H4 (cell line): ENCODE results near the gene HNRNPH3. TPM values are rescaled to one million over a fixed set of nuclear protein-coding genes. Genes with fewer than 3 reads are reported as not detected.

Experiments used
- DNase-seq: peaks from one replicate; pipeline ENCODE4 v3.0.0-alpha.2; 2015; ENCODE audit warnings: low spot score
- total RNA-seq: library from RNA; depleted of rRNA; stranded (reverse); fragments of >200 nt; shearing (Covaris generic); gene quantifications from 2 replicates; pipeline ENCODE4 v1.2.3, GENCODE V29; 2014

HNRNPH3 gene
- total RNA-seq, 1 experiment from 2014 or later, result 21.1 TPM

DNA sequence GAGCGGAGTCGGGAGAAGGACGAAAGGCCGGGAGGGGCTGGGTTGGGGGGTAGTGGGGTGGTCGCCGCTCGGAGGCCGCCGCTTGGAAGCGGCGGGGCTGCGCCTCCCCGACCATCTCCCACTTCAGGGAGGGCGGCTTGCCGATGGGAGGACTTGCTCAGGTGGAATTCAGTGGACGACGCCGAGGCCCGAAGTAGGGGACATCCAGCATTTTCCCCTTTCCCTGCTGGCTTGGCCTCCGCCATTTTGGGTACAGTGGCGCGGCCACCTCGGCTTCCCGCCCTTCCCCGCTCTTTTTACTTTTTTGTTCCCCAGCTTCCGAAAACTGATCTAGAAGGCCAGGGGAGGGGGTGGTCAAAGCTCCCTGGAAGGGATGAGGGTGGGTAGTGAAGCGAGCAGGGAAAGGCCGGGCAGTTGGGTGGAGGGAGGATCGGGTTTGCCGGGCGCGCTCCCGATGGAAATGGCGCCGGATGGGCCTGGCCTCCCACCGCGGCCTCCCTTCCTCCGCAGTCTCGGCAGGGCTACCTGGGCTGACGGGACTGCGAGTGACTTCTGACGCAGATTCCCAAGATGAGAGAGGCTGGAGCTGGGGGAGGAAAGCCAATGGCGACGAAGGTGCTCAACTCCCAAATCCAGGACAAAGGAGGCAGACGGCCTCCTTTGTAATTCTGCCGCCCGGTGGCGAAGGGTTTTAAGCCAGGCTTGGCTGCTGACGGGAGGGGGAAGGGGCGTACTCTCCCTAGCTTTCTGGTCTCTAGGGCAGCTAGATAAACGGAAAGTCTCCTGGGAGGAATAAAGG is 594 bp downstream of the HNRNPH3 start, which contains the start of gene PBLD:
Gene PBLD (minus strand): TSS at position 670 of the 799 bp plus-strand sequence. CDS start 26,084 bp downstream, outside the sequence.
- peak; percentile 73 for DNase-seq

DNA sequence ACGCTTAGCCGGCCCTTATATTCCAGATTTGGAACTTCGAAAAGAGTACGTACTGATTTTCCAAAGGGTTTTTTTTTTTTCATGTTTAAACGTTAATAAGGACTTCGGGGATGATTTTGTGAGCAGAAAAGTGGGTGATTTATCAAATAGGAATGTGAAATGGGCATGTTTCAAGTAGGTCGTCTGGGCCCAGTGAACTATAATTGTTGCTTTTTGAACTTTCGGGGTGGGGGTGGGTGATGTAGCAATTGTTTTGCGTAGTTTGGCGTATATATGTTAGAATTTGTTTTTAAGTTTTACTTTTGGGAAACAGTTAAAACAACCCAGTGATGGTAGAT is 1.2 kb downstream of the HNRNPH3 start:
- no peak for DNase-seq

DNA sequence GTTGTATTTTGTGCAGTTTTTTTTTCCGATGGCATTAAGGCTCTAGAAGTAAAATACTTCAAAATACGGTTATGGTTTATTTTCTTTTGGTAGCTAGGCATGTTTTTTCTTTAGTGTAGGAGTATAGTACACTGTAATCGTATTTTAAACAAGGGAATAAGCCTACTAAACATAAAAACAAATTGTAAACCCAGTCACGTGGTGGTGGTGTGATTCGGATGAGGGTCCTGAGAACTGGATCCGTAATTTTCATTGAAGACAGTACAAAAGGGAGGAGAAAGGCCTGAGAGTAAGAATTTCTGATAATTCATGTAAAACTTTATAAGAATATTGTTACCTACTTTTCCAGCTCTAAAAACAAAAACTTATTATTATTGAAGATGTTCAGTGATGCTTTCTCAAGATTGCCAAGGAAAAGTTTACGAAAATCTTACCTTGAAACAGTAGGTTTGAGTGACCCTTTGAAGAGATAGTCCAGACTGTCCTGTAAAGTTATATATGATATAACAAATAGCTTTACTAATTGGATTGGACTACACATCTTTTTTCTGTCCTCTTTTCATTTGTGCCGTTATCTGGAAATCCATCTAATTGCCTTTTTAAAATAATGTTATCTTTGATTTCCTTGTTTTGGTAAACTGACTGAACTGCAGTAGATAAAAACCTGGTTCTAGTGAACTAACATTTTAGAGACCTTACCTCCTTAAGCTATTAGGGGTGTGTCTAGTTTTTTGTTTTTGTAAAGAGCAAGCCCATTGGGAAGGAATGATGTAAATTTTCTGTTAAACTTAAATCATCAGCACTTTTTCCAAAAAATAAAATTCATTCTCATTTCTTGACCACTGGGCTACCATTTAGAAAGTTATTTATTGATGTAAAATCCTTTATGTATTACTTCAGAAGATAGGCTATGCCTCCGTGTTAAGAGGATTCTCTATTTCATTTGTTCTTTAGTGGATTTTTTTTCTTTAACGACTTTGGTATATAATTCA is 1.9 kb downstream of the HNRNPH3 start:
- DNase-seq, result no peak

DNA sequence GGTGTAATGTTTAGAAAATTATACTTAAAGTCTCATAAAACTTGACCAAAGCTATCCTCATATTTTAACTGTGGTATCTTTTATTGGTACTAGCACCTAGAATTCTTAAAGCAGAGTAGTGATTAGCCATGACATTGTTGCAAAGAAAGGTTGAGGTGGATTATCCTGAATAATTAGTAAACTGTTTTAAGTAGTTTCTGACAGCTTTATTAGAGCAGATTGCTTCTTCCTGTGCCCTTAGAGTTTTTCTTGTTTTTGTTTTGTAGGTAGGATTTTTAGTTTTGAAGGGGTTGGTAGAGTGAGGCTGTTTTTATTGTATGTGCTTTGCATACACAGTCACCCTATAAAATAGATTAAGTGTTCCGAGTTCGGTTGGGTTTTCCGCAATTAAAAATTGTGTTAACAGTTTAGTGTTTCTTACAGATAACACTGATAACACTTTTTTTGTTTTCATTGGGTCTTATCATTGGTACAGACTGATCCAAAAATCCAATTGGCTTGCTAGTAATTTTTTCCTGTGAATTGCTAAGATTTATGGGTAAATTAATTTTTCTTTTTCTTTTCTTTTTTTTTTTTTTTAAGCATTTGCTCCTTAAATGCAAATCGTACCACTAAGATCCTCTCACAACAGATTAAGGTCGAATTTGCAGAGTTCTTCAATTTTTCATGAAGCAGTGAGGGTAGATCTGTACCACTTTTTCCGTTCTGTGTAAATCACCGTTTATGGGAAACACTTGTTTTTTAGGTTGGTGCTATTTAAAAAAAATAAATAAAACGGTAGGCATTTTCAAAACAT is 3.0 kb downstream of the HNRNPH3 start:
- DNase-seq, result no peak

DNA sequence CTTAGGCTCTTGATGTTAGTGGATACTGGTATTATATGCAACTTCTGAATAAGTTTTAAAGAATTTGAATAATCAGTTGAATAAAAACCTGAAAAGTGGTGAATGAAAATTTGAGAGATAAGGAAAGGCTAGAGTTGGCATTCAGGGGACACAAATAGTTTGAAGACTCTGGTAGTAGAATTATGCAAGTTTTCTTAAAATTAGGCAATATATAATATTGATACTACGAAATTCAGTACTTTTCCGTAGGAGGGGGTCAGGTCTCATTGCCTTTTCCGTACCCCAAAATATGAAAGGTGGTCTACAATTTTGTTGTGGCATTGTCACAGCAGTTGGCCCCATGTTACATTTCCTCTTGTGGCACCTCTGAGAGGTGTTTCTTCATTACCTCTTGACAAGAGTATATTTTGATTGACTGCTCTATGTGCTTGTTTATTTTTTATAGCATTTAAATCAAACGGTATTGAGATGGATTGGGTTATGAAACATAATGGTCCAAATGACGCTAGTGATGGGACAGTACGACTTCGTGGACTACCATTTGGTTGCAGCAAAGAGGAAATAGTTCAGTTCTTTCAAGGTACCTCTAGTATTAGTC is 5.0 kb downstream of the HNRNPH3 start:
- DNase-seq, result no peak

DNA sequence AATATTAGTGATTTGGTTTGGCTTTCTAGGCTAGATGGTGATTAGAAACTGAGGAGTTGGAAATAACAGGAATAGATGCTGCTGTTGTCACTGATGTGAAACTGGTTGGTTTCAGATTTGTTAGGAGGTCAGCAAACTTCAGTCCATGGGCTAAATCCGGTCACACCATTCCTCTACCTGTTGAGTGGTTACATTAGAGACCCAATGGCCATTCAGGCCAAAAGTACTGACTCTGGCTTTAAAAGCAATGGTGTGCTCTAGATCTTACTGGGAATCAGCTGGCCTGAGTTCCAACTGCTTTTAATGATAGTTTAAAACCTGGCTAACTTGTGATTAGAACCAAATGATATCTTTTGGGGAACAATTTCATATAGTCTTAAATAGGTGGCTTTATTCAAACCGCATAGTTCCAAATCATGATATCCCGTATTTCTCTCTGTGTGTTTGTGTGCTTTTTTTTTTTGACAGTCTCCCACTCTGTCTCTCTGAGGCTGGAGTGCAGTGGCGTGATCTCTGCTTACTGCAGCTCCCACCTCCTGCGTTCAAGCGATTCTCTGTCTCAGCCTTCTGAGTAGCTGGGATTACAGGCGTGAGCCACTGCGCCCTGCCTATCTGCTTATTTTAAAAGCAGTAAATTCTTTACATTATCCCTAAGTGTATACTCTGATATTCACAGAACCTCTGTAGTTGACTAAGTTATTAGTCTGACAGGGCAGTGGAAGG is 8.7 kb downstream of the HNRNPH3 start:
- DNase-seq, result no peak

DNA sequence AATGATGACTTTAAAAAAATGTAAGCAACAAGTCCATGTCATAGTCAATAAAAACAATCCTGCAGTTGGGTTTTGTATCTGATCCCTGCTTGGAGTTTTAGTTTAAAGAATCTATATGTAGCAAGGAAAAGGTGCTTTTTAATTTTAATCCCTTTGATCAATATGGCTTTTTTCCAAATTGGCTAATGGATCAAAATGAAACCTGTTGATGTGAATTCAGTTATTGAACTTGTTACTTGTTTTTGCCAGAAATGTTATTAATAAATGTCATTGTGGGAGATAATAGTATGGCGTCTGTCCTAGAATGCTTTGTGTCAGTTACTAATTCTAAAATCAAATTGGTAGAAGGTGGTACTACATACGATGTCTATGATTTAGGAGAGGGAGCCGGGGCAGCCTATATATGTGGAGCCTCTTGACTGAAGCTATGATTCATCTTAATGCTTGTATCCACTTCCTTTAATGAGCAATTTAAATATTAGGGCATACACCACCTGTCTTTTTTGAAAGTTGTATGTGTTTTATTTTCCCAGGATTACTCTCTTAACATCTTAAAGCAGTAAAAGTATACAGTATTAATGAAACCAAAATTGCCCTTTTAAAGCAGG is 11.1 kb downstream of the HNRNPH3 start:
- no peak for DNase-seq

DNA sequence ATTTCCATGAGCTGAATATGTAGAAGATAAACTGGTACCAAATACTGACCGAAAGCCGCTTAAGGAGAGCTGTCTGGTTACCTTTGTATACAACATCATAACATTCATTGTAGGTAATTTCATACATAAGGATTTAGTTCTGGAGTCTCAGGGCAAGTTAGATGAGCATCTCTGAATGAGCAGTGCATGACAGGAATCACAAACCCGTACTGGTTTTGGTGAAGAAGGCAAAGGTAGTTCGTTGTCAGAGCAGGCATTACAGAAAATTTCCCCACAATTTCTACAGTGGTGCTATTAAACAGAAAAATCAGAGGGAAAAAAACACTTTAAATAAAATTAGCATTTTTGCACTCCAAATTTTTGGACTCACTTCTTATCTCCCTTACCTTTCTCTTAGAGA is 13.8 kb downstream of the HNRNPH3 start:
- no peak for DNase-seq

DNA sequence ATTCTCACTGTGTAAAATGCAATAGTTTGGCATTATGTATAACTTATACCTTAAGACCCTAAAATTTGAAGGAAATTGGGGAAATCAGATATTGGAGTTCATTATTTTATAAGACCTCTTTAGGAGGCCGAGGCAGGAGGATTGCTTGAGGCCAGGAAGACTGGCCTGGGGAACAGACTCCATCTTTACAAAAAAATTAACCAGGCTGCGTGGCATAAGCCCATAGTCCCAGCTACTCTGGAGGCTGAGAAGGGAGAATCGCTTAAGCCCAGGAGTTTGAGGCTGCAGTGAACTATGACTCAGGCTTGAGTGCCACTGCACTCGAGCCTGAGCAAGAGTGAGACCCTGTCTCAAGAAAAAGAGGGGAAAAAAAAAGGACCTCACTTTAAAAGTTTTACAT is 14.9 kb downstream of the HNRNPH3 start:
- DNase-seq, result no peak

DNA sequence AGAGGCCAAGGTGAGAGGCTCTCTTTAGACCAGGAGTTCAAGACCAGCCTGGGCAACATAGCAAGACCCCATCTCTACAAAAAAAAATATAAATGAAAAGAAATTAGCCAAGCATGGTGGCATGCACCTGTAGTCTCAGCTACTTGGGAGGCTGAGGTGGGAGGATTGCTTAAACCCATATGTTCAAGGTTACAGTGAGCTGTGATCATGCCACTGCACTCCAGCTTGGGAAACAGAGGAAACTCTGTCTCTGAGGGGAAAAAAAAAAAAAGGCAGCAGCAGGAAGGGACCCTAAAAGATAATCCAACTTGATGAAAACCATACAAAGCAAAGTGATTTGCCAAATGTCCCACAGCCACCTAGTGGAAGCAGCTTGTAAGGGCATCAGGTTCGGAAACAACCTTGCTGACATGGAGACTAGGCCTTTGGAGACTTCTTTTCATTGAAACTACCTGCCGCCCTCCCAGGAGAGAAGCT is 16.4 kb downstream of the HNRNPH3 start:
- peak; percentile 39 for DNase-seq

DNA sequence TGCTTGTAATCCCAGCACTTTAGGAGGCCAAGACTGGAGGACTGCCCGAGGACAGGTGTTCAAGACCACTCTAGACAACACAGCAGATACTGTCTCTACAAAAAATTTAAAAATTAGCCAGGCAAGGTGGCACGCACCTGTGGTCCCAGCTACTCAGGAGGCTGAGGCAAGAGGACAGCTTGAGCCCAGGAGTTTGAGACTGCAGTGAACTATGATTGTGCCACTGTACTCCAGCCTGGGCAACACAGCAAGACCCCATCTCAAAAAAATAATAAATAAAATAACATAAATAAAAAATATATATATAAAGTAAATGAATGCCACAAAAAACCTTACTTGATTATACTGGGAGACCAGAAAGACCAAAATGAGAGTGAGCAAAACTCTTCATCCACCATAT is 21.7 kb downstream of the HNRNPH3 start:
- DNase-seq, result no peak

DNA sequence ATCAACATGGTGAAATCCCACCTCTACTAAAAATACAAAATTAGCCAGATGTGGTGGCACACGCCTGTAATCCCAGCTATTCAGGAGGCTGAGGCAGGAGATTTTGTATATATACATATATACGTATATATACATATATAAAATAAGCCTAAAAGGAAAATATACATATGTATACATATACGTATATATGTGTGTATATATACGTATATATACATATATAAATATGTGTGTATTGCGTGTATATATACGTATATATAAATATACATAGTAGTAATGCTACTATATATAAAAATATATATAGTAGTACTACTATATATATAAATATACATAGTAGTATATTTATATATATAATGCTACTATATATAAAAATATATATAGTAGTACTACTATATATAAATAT is 27.3 kb downstream of the HNRNPH3 start:
- no peak for DNase-seq

DNA sequence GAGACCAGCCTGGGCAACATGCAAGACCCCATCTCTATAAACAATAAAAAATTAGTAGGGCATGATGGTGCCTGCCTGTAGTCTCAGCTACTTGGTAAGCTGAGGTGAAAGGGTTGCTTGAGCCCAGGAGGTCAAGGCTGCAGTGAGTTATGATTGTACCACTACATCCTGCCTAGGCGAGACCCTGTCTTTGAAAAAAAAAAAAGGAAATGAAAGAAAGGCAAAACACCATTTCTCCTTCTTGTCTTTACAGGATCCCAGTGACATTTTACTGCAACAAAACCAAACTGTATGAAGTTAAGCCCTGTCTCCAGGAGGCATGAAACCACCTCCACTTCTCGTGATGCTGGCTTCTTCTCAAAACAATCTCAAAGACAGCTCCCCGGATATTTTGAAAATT is 30.7 kb downstream of the HNRNPH3 start:
- DNase-seq, result no peak

DNA sequence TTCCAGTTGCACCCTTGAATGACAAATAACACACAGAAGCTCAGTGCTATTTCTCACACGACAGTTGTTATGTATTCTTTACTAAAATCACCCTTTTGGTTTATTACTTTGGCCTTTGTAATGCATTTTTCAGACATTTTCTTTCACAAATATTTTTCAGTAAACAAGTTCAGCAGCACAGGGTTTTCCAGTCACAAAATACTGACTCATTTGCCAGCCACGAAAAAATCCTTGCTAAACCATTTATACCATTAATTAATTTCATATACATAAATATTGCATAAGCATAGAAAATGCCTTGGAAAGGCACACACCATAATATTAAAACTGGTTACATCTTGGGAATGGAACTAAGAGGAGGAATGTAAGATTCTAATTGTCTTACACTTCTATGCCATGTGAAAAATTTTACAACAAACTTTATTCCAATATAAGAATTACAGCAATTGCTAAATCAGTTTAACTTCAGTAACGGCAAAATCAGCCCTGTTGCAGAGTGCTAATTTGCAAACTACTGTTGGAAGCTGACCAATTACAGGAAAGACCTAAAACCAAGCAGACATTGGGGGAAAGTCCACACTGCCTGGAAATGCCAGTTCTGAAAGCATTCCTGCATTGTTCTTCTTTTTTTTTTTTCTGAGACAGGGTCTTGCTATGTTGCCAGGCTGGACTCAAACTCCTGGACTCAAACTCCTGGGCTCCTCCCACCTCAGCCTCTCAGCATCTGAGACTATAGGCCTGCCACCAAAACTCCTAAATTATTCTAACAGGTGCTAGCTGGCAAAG is 32.4 kb downstream of the HNRNPH3 start:
- DNase-seq, result no peak

DNA sequence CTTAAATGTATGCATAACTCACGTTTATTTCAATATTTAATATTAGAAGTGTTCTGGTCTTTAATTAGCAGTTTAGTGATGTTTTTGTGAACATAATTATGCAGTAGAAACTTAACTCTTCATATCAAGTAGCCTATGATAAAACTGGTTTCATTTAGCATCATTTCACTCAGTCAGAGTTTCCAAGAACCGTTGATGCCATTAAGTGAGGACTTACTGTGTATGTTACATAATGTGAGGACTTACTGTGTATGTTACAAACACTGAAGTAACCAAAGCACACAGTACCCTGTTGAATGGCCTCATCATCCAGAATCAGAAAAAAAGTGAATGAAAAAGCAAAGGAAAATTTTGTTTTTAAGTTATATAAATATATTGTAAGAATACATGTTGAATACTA is 33.7 kb downstream of the HNRNPH3 start:
- no peak for DNase-seq

DNA sequence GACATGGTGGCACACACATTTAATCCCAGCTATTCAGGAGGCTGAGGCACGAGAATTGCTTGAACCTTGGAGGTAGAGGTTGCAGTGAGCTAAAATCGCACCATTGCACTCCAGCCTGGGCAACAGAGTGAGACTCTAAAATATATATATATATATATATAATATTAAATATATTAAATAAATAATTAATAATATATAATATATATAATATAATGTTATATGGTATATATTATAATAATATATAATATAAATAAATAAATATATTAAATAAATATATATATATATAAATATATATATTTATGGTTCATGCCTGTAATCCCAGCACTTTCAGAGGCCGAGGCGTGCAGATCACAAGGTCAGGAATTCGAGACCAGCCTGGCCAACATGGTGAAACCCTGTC is 34.7 kb downstream of the HNRNPH3 start:
- DNase-seq, result no peak

DNA sequence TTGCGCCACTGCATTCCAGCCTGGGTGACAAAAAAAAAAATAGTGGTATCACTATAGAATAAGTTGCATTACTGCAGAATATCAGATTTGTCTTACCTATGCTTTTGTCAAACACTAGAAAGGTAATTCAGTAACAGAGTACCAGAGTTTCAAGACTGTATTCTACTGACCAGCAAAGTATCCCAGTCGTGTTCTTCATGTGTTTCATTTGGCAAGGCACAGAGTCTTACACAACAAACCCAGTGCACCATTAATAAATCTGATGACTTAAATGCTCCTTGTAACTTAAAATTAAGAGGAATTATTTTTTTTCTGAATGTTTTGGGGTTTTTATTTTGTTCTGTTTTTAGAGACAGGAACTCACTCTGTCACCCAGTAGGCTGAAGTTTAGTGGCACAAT is 35.3 kb downstream of the HNRNPH3 start:
- no peak for DNase-seq

DNA sequence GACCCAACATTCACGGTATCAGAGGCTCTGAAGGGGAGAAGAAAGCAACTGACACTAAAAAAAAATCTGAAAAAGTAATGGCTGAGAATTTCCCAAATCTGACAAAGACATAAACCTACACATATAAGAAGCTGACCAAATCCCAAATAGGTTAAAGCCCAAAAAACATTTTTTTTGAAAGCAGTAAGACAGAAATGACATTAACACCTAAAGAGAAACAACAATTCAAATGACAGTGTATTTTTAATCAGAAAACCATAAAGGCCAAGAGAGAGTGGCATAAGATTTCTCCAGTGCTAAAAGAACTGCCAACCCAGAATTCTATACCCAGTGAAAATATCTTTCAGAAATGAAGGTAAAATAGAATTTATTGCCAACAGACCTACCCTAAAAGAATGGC is 39.7 kb downstream of the HNRNPH3 start:
- DNase-seq, result no peak

DNA sequence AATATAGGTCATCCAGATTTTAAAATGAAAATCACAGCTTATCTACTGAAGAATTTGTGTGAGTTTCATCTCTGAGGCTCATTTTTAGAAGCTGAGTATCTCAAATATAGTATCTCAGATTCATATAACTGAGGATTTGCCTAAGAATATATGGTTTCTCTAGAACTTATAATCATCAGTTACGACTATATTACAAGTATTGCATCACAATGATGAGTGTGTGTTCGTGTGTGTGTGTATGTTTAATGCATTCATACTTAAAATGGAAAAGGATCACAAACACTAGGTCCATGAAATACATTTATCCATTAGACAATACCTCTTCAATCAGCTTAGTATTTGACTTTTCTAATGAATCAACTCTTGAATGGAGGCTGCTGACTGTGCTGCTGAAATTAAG is 53.9 kb downstream of the HNRNPH3 start:
- DNase-seq, result no peak
